ENCODE results near the gene KIDINS220. TPM values are rescaled to one million over a fixed set of nuclear protein-coding genes. Genes with fewer than 3 reads are reported as not detected.

The KIDINS220 gene
- total RNA-seq, 1 donor from 2014 or later = 26.9 TPM

DNA sequence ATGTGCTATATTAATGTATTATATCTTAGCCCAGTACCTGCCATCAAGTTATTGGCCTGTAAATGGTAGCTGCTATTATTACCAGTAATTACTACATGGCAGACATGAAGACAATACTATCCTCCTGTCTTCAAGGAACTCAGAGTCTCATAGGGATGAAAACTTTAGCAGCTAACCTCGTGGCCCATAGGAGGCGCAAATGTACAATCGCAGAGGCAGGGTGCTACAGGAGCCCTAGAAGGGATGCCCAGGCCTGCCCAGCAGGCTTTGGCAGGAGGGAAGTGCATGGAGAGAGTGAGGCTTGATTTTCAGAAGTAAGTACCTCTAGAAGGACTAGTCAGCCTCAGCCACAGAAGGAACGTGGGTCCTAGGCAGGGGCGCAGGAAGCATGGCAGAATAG, 44.7 kb upstream of the KIDINS220 start:
- no peaks in the 10 kb centered on the region for H3K4me1 Mint-ChIP-seq
- no peaks in the 10 kb centered on the region for H3K36me3 Mint-ChIP-seq (ENCODE audit: low read depth)
- no peak for DNase-seq
- H3K27ac Mint-ChIP-seq = no peak overlapping the region
- POLR2A ChIA-PET = no interaction called here
- CTCF ChIA-PET = no interaction called here
- H3K27me3 Mint-ChIP-seq = no peaks in the 10 kb centered on the region
- intact Hi-C loops (cut with micrococcal nuclease) = no loop called here
- H3K9me3 Mint-ChIP-seq = no peaks in the 10 kb centered on the region
- no peak overlapping the region for H3K4me3 Mint-ChIP-seq
- no peak for TF ChIP-seq CTCF (IDR thresholded peaks at IDR 0.05)
- no peak for ATAC-seq (ENCODE audit: low read depth)

DNA sequence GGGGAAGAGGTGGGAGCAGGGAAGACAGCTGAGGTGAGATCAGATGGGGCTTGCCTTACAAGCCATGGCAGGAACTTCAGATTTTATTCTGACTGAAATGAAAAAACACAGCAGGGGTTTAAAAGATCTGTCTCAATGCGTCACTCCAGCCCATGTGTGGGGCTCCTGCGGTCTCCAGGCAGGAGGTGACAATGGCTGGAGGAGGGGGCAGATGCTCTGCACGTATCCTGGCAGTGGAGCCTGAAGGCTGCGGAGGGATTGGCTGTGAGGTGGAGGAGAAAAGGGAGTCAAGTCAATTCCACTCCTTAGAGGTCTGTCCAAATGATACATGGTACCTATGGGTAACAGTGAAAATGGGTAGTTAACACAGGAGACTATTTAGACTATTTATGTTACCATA, 40.5 kb upstream of the KIDINS220 start:
- CTCF ChIA-PET = no interaction called here
- H3K9me3 Mint-ChIP-seq = no peaks in the 10 kb centered on the region
- H3K36me3 Mint-ChIP-seq (ENCODE audit: low read depth) = no peaks in the 10 kb centered on the region
- no peaks in the 10 kb centered on the region for H3K27me3 Mint-ChIP-seq
- peaks cover 9% of the 10 kb centered on the region for H3K4me1 Mint-ChIP-seq
- H3K27ac Mint-ChIP-seq = no peak overlapping the region
- intact Hi-C loops (cut with micrococcal nuclease) = no loop called here
- TF ChIP-seq CTCF (IDR thresholded peaks at IDR 0.05) = no peak
- DNase-seq = no peak
- ATAC-seq (ENCODE audit: low read depth) = no peak
- H3K4me3 Mint-ChIP-seq = no peak overlapping the region
- POLR2A ChIA-PET = no interaction called here

- CTCF ChIA-PET = no interaction called here
- intact Hi-C loops (cut with micrococcal nuclease) = no loop called here
- ATAC-seq (ENCODE audit: low read depth) (no peak), DNase-seq (no peak)
- no peak overlapping the region for H3K27ac Mint-ChIP-seq
- H3K36me3 Mint-ChIP-seq (ENCODE audit: low read depth) = no peaks in the 10 kb centered on the region
- H3K4me3 Mint-ChIP-seq = no peak overlapping the region
- no peaks in the 10 kb centered on the region for H3K9me3 Mint-ChIP-seq
- no peaks in the 10 kb centered on the region for H3K27me3 Mint-ChIP-seq
- POLR2A ChIA-PET = no interaction called here
- peaks cover 10% of the 10 kb centered on the region for H3K4me1 Mint-ChIP-seq
- no peak for TF ChIP-seq CTCF (IDR thresholded peaks at IDR 0.05)
Measured at GRCh38 chr2:8877332-8877731, 39.9 kb upstream of the KIDINS220 start.

DNA sequence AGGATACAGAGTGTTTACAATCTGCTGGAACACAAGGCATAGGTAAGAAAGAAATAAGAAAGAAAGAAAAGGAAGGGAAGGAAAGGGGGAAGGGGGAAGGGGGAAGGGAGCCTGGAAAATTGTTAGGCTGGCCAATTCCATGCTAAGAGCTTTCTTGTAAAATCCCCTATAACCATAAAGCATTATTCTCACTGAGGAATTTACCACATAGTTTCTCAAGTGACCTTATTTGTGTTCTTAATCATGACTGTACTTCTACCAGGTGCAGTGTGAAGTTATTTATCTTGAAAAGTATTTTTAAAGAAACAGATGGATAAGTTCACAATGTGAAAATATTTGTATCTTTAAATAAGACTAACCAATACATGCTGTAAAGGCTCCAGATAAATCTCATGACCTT, 39.2 kb upstream of the KIDINS220 start:
- intact Hi-C loops (cut with micrococcal nuclease) = no loop called here
- no peaks in the 10 kb centered on the region for H3K36me3 Mint-ChIP-seq (ENCODE audit: low read depth)
- peaks cover 10% of the 10 kb centered on the region for H3K4me1 Mint-ChIP-seq
- TF ChIP-seq CTCF (IDR thresholded peaks at IDR 0.05) = no peak
- no peak overlapping the region for H3K27ac Mint-ChIP-seq
- no peaks in the 10 kb centered on the region for H3K9me3 Mint-ChIP-seq
- CTCF ChIA-PET = no interaction called here
- H3K27me3 Mint-ChIP-seq = no peaks in the 10 kb centered on the region
- no peak overlapping the region for H3K4me3 Mint-ChIP-seq
- no peak for ATAC-seq (ENCODE audit: low read depth)
- DNase-seq = no peak
- POLR2A ChIA-PET = no interaction called here

- ChIA-PET POLR2A (no interaction called here), CTCF (interaction anchor here (0.5 to 0.8 kb wide), 2 partner anchors 49 to 240 kb away, joined by 3 to 4 read pairs; no protein-coding TSS in a partner anchor)
- ATAC-seq (ENCODE audit: low read depth) (no peak), DNase-seq (no peak)
- Mint-ChIP-seq H3K4me3 (no peak overlapping the region), H3K9me3 (no peaks in the 10 kb centered on the region), H3K27me3 (no peaks in the 10 kb centered on the region), H3K4me1 (peaks cover 10% of the 10 kb centered on the region), H3K36me3 (ENCODE audit: low read depth) (no peaks in the 10 kb centered on the region), H3K27ac (no peak overlapping the region)
- no peak for TF ChIP-seq CTCF (IDR thresholded peaks at IDR 0.05)
- intact Hi-C loops (cut with micrococcal nuclease) = no loop called here
Measured at GRCh38 chr2:8872821-8873432, 35.5 kb upstream of the KIDINS220 start.
